HCT116 (cell line): Measurements from ENCODE around the gene SLC31A1. TPM values are rescaled to one million over a fixed set of nuclear protein-coding genes. Genes with fewer than 3 reads are reported as not detected.

Experiments
- ATAC-seq: fragments of 200-7000 bp; cut with Tn5 transposase; 2 replicates; pipeline ENCODE4 v1.9.1; 2020; ENCODE audit warnings: mild to moderate bottlenecking, moderate library complexity
- BruUV-seq: library from RNA; stranded (reverse); fragments of 400-500 nt; replicated peaks from 2 replicates; lab custom pipeline; 2021; lab: Mats Ljungman, UMichigan
- CTCF ChIA-PET: fragments of 300-600 bp; sonication (Branson Sonifier 250); formaldehyde crosslinking; loops from one replicate; lab custom pipeline; 2021; ENCODE audit warnings: antibody characterized with exemption; lab: Charles Lee
- POLR2A ChIA-PET: fragments of 300-600, 350-600 bp; sonication (Branson Sonifier 250); formaldehyde crosslinking; loops from one replicate; lab custom pipeline; 2021; ENCODE audit warnings: antibody characterized with exemption; lab: Charles Lee
- RAD21 ChIA-PET, 2 experiments: fragments of 300-600 bp; sonication (Branson Sonifier 250); formaldehyde crosslinking; loops; one replicate each; lab custom pipeline; 2023; ENCODE audit warnings: low total read pairs in 2 of 2; ENCODE audit not compliant: uncharacterized antibody in 2 of 2, unreplicated experiment in 2 of 2, low non-redundant PET in 1 of 2; lab: Charles Lee
- DNase-seq: peaks from one replicate; pipeline ENCODE4 v3.0.0-alpha.2; 2010; ENCODE audit warnings: low read depth, low spot score
- H2AFZ ChIP-seq: fragments of 200-600 bp; shearing (Covaris generic), sonication (generic); 2 replicates; pipeline ENCODE4 v1.6.1; 2017; ENCODE audit warnings: low read depth, mixed run types, mixed read lengths, antibody characterized with exemption, low read length; ENCODE audit not compliant: poor library complexity, severe bottlenecking
- H3K27ac ChIP-seq: 2 replicates; pipeline ENCODE4 v1.5.1; 2012; ENCODE audit warnings: low read depth, low read length
- H3K27me3 ChIP-seq: fragments of 200-600 bp; sonication (generic); 2 replicates; pipeline ENCODE4 v1.6.1; 2016; ENCODE audit warnings: mixed run types, low read length, mixed read lengths; ENCODE audit not compliant: insufficient read depth
- H3K36me3 ChIP-seq, 2 experiments: fragments of 200-500 bp in 1 of 2; fragments of 200-600 bp in 1 of 2; sonication (Bioruptor generic) in 1 of 2; sonication (generic) in 1 of 2; 2 replicates each; pipeline versions ENCODE4 v1.5.1 to v1.6.1; 2014 to 2016; ENCODE audit warnings: low read length in 2 of 2, inconsistent platforms in 1 of 2, mixed read lengths in 1 of 2, mixed run types in 1 of 2; ENCODE audit not compliant: insufficient read depth in 2 of 2, control insufficient read depth in 1 of 2
- H3K4me1 ChIP-seq, 2 experiments: fragments of 200-600 bp in 1 of 2; sonication (generic) in 1 of 2; 2 replicates each; pipeline versions ENCODE4 v1.5.1 to v1.6.1; 2012 to 2017; ENCODE audit warnings: low read length in 2 of 2, inconsistent platforms in 1 of 2, mild to moderate bottlenecking in 1 of 2, mixed read lengths in 1 of 2, mixed run types in 1 of 2, moderate library complexity in 1 of 2; ENCODE audit not compliant: insufficient read depth in 2 of 2, control insufficient read depth in 1 of 2
- H3K4me2 ChIP-seq: fragments of 200-600 bp; sonication (generic); 2 replicates; pipeline ENCODE4 v1.6.1; 2017; ENCODE audit warnings: mixed run types, low read length, mixed read lengths
- H3K4me3 ChIP-seq, 2 experiments: fragments of 200-600 bp in 1 of 2; sonication (generic) in 1 of 2; replicated peaks in 1 of 2; 2 replicates each; pipeline ENCODE4 v1.5.1; 2011 to 2016; ENCODE audit warnings: low read length in 2 of 2, control low read depth in 1 of 2, low read depth in 1 of 2, mild to moderate bottlenecking in 1 of 2, mixed read lengths in 1 of 2, mixed run types in 1 of 2
- H3K79me2 ChIP-seq: fragments of 200-600 bp; sonication (generic); 2 replicates; pipeline ENCODE4 v1.6.1; 2017; ENCODE audit warnings: mild to moderate bottlenecking, mixed run types, low read length, moderate library complexity, mixed read lengths; ENCODE audit not compliant: insufficient read depth
- H3K9ac ChIP-seq: fragments of 200-600 bp; sonication (generic); 2 replicates; pipeline ENCODE4 v1.6.1; 2016; ENCODE audit warnings: low read length, mixed read lengths
- H3K9me2 ChIP-seq: fragments of 200-600 bp; sonication (generic), shearing (Covaris generic); 2 replicates; pipeline ENCODE4 v1.6.1; 2017; ENCODE audit warnings: mixed run types, mild to moderate bottlenecking, moderate library complexity; ENCODE audit not compliant: insufficient read depth
- H3K9me3 ChIP-seq, 2 experiments: fragments of 200-500 bp in 1 of 2; fragments of 200-600 bp in 1 of 2; sonication (Bioruptor generic) in 1 of 2; sonication (generic) in 1 of 2; 2 replicates each; pipeline ENCODE4 v1.6.1; 2014 to 2017; ENCODE audit warnings: low read length in 2 of 2, mixed read lengths in 2 of 2, inconsistent platforms in 1 of 2, low read depth in 1 of 2, mild to moderate bottlenecking in 1 of 2, mixed run types in 1 of 2, moderate library complexity in 1 of 2; ENCODE audit not compliant: control insufficient read depth in 1 of 2, insufficient read depth in 1 of 2
- H4K20me1 ChIP-seq: fragments of 200-600 bp; sonication (generic), shearing (Covaris generic); 2 replicates; pipeline ENCODE4 v1.6.1; 2017; ENCODE audit warnings: mixed run types, mild to moderate bottlenecking, moderate library complexity; ENCODE audit not compliant: insufficient read depth
- ATF3 ChIP-seq: IDR thresholded peaks from 2 replicates; pipeline ENCODE4 v1.6.1; 2012
- CBX3 ChIP-seq: IDR thresholded peaks from 2 replicates; pipeline ENCODE4 v1.6.1; 2012; ENCODE audit warnings: low read depth
- CEBPB ChIP-seq: IDR thresholded peaks from 2 replicates; pipeline ENCODE4 v1.6.1; 2012; ENCODE audit warnings: low read depth
- EGR1 ChIP-seq: IDR thresholded peaks from 2 replicates; pipeline ENCODE4 v1.6.1; 2012; ENCODE audit warnings: low read depth
- EZH2 ChIP-seq: fragments of 200-600 bp; sonication (generic); IDR thresholded peaks from 2 replicates; pipeline ENCODE4 v1.6.1; 2017; ENCODE audit warnings: antibody characterized with exemption, mixed run types
- EZH2phosphoT487 ChIP-seq: fragments of 200-600 bp; IDR thresholded peaks from 2 replicates; pipeline ENCODE4 v1.6.1; 2018; ENCODE audit warnings: antibody characterized with exemption, borderline replicate concordance
- JUND ChIP-seq: IDR thresholded peaks from 2 replicates; pipeline ENCODE4 v1.6.1; 2012
- MAX ChIP-seq: IDR thresholded peaks from 2 replicates; pipeline ENCODE4 v1.6.1; 2012
- POLR2A ChIP-seq: IDR thresholded peaks from 2 replicates; pipeline ENCODE4 v1.7.0; 2011; ENCODE audit warnings: borderline replicate concordance; ENCODE audit not compliant: insufficient read depth, insufficient read length; ENCODE audit errors: extremely low read depth
- RAD21 ChIP-seq: IDR thresholded peaks from 2 replicates; pipeline ENCODE4 v1.6.1; 2012; ENCODE audit warnings: low read depth, mild to moderate bottlenecking
- REST ChIP-seq: IDR thresholded peaks from 2 replicates; pipeline ENCODE4 v1.6.1; 2012; ENCODE audit warnings: low read depth
- SIN3A ChIP-seq: IDR thresholded peaks from 2 replicates; pipeline ENCODE4 v1.6.1; 2012; ENCODE audit warnings: low read depth
- SP1 ChIP-seq: IDR thresholded peaks from 2 replicates; pipeline ENCODE4 v1.6.1; 2012; ENCODE audit warnings: low read depth
- SRF ChIP-seq: IDR thresholded peaks from 2 replicates; pipeline ENCODE4 v1.6.1; 2012; ENCODE audit warnings: low read depth
- TCF7L2 ChIP-seq: IDR thresholded peaks from 2 replicates; pipeline ENCODE4 v1.7.0; 2011; ENCODE audit warnings: borderline replicate concordance, inconsistent platforms; ENCODE audit not compliant: insufficient read depth, insufficient read length; ENCODE audit errors: extremely low read depth
- YY1 ChIP-seq: IDR thresholded peaks from 2 replicates; pipeline ENCODE4 v1.6.1; 2011; ENCODE audit warnings: low read length, low read depth, moderate library complexity, mild to moderate bottlenecking; ENCODE audit not compliant: insufficient replicate concordance; ENCODE audit errors: extremely low read depth
- ZBTB33 ChIP-seq: IDR thresholded peaks from 2 replicates; pipeline ENCODE4 v1.6.1; 2011; ENCODE audit warnings: mild to moderate bottlenecking, low read length, moderate library complexity; ENCODE audit not compliant: insufficient replicate concordance; ENCODE audit errors: extremely low read depth
- ZNF274 ChIP-seq: fragments of 200-500 bp; sonication (Bioruptor generic); IDR thresholded peaks from 2 replicates; pipeline ENCODE4 v1.6.1; 2014; ENCODE audit warnings: mild to moderate bottlenecking, low read depth, low read length, inconsistent platforms
- intact Hi-C: fragments of 100-400 bp; cut with micrococcal nuclease; formaldehyde crosslinking; loops from 2 replicates; pipeline ENCODE4 v1.10.0; 2022
- total RNA-seq: library from RNA; stranded (reverse); gene quantifications from one replicate; pipeline ENCODE4 v1.2.1, GENCODE V29; 2021; ENCODE audit not compliant: unreplicated experiment

Gene SLC31A1
- total RNA-seq, 1 experiment from 2014 or later: 24.4 TPM

- TF ChIP-seq ATF3: no peak
- TF ChIP-seq EGR1: peak; percentile 55; the same call in 1 of the 2 replicates
- TF ChIP-seq JUND: no peak
- TF ChIP-seq TCF7L2: peak; percentile 12
- no peak for TF ChIP-seq EZH2
- no peak for TF ChIP-seq CEBPB
- TF ChIP-seq YY1: peak; percentile 32
- TF ChIP-seq, all 23 proteins: peak for 10
Observed at GRCh38 chr9:113221003-113221799, at the start of gene SLC31A1, which contains the start of gene FKBP15 (continued).

GRCh38 chr9:113173341-113173740 lies 48.0 kb upstream of the SLC31A1 start:
- no peak overlapping the region for H3K4me3 ChIP-seq
- CTCF ChIA-PET: no interaction called here
- no TSS peak for BruUV-seq
- TF ChIP-seq SIN3A (no peak), TCF7L2 (no peak), ATF3 (no peak), MAX (no peak), EZH2 (no peak), POLR2A (no peak), RAD21 (no peak), JUND (no peak), SP1 (no peak), YY1 (no peak), EZH2phosphoT487 (no peak), ZBTB33 (no peak), SRF (no peak), CBX3 (no peak), REST (no peak), ZNF274 (no peak), CEBPB (no peak)

More at GRCh38 chr9:113173341-113173740, 48.0 kb upstream of the SLC31A1 start:
- no peaks in the 10 kb centered on the region for H3K79me2 ChIP-seq
- H3K9me3 ChIP-seq: no peaks in the 10 kb centered on the region
- DNase-seq (no peak), ATAC-seq (no peak)
- H3K27ac ChIP-seq: no peak overlapping the region
- POLR2A ChIA-PET: no interaction called here
- no peaks in the 10 kb centered on the region for H3K9me2 ChIP-seq
- H4K20me1 ChIP-seq: no peaks in the 10 kb centered on the region
- no peaks in the 10 kb centered on the region for H3K27me3 ChIP-seq
- intact Hi-C loops: no loop called here
- H2AFZ ChIP-seq: no peak overlapping the region
- no peak overlapping the region for H3K4me2 ChIP-seq
- H3K9ac ChIP-seq: no peak overlapping the region
- peaks cover 38 to 44% of the 10 kb centered on the region in 2 experiments for H3K36me3 ChIP-seq
- RAD21 ChIA-PET: no interaction called here
- no peaks in the 10 kb centered on the region for H3K4me1 ChIP-seq
